Tibial nerve (tissue), 4 donors: ENCODE data around the gene BCAS1. TPM values are rescaled to one million over a fixed set of nuclear protein-coding genes. Genes with fewer than 3 reads are reported as not detected.

Experiments
- DNase-seq, 2 donors: peaks; one replicate each; pipeline ENCODE4 v3.0.0-alpha.2; 2019; ENCODE audit warnings: low spot score in 2 of 2
- H3K27ac ChIP-seq, 4 donors: fragments of 200-600 bp; sonication (generic) in 3 of 4; one replicate each; pipeline ENCODE4 v1.5.1; 2017 to 2019; ENCODE audit warnings: mild to moderate bottlenecking in 1 of 4
- H3K27me3 ChIP-seq, 2 donors: fragments of 200-600 bp; sonication (generic) in 1 of 2; one replicate each; pipeline versions ENCODE4 v1.5.1 to v1.6.0; 2017 to 2019
- H3K36me3 ChIP-seq, 3 donors: fragments of 200-600 bp; sonication (generic); one replicate each; pipeline ENCODE4 v1.5.1; 2018 to 2019
- H3K4me1 ChIP-seq, 4 donors: fragments of 200-600 bp; sonication (generic) in 3 of 4; one replicate each; pipeline ENCODE4 v1.5.1; 2017 to 2019
- H3K4me3 ChIP-seq, 4 donors: fragments of 200-600 bp; sonication (generic) in 3 of 4; one replicate each; pipeline ENCODE4 v1.5.1; 2017 to 2019; ENCODE audit warnings: mild to moderate bottlenecking in 1 of 4, moderate library complexity in 1 of 4
- H3K9me3 ChIP-seq, 4 donors: fragments of 200-600 bp; sonication (generic) in 3 of 4; one replicate each; pipeline ENCODE4 v1.5.1; 2017 to 2019
- CTCF ChIP-seq, 5 experiments: fragments of 200-600 bp in 3 of 5; fragments of 450-650 bp in 2 of 5; sonication (generic) in 3 of 5; IDR thresholded peaks; one replicate each; pipeline ENCODE4 v1.5.1; 2016 to 2019; ENCODE audit warnings: antibody characterized with exemption in 5 of 5, mild to moderate bottlenecking in 3 of 5, moderate library complexity in 2 of 5
- EP300 ChIP-seq, 2 donors: sonication (generic); formaldehyde crosslinking; IDR thresholded peaks; one replicate each; pipeline ENCODE4 v1.6.1; 2017; ENCODE audit warnings: antibody characterized with exemption in 2 of 2, mild to moderate bottlenecking in 1 of 2
- POLR2A ChIP-seq, 2 donors: fragments of 450-650 bp; IDR thresholded peaks; one replicate each; pipeline ENCODE4 v1.6.1; 2017; ENCODE audit warnings: antibody characterized with exemption in 2 of 2, mild to moderate bottlenecking in 2 of 2, moderate library complexity in 2 of 2
- WGBS, 2 donors: methylation state at CpG; one replicate each; pipeline ENCODE4 v1.1.5; 2018; 5-methylcytosine and 5-hydroxymethylcytosine counted together
- total RNA-seq, 4 donors: library from RNA; depleted of rRNA; stranded (reverse); fragments of >200 nt; gene quantifications; one replicate each; pipeline ENCODE4 v1.1.0, GENCODE V29; 2016

The BCAS1 gene
- total RNA-seq, 4 donors from 2014 or later: 34.8 to 59.6 (median 47.1) TPM

GRCh38 chr20:53911301-53911700 lies 159.1 kb downstream of the BCAS1 start:
- H3K4me3 ChIP-seq: no peak overlapping the region
- peaks cover 0 to 20% (median 15%) of the 10 kb centered on the region in 4 donors for H3K4me1 ChIP-seq
- 84 to 92% methylated on average over 6 of the region's 6 CpGs for WGBS, 2 donors
- TF ChIP-seq EP300 (IDR thresholded peaks at IDR 0.05) (no peak), CTCF (IDR thresholded peaks at IDR 0.05) (no peak), POLR2A (IDR thresholded peaks at IDR 0.05) (no peak)
- no peaks in the 10 kb centered on the region for H3K27me3 ChIP-seq
- H3K27ac ChIP-seq: no peak overlapping the region
- H3K9me3 ChIP-seq: no peaks in the 10 kb centered on the region
- no peaks in the 10 kb centered on the region for H3K36me3 ChIP-seq
- DNase-seq: no peak

- Histone ChIP-seq H3K27ac (no peak overlapping the region), H3K36me3 (no peaks in the 10 kb centered on the region), H3K9me3 (no peaks in the 10 kb centered on the region), H3K27me3 (no peaks in the 10 kb centered on the region), H3K4me3 (no peak overlapping the region), H3K4me1 (peaks cover 0 to 14% (median 12%) of the 10 kb centered on the region in 4 donors)
- TF ChIP-seq EP300 (IDR thresholded peaks at IDR 0.05) (no peak), CTCF (IDR thresholded peaks at IDR 0.05) (no peak), POLR2A (IDR thresholded peaks at IDR 0.05) (no peak)
- DNase-seq: no peak
- 90 to 97% methylated on average over 13 of the region's 13 CpGs for WGBS, 2 donors
These were observed 159.9 kb downstream of the BCAS1 start for GRCh38 chr20:53910351-53911002.

DNA sequence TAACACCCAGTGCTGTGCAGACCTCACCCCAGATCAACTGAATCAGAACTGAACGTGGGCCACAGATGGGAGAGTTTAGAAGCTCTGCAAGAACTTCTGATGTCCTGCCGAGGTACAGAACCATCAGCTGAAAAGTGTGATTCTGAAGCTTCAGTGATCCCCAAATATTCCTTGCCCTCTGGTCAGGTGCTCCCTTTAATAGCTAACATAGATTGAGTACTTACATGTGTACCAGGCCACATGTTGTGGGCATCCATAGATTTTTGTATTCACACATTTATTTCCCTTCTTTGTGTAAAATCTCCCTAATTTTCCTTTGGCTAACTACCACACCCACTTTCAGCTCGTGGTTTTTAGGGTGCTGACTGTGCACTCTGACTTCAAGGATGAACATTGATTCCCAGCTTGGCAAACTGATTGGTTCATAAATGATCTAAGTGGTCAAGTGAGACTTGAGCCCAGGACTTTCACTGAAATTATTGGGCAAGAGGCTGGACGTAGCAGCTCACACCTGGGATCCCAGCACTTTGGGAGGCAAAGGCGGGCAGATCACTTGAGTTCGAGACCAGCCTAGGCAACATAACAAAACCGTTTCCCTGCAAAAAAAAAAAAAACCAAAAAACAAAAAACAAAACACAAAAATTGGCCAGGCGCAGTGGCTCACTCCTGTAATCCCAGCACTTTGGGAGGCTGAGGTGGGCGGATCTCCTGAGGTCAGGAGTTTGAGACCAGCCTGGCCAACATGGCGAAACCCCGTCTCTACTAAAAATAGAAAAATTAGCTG lies 162.2 kb downstream of the BCAS1 start:
- Histone ChIP-seq H3K4me1 (no peaks in the 10 kb centered on the region), H3K4me3 (no peak overlapping the region), H3K36me3 (no peaks in the 10 kb centered on the region), H3K27ac (no peak overlapping the region), H3K27me3 (no peaks in the 10 kb centered on the region), H3K9me3 (no peaks in the 10 kb centered on the region)
- DNase-seq: no peak
- TF ChIP-seq EP300 (IDR thresholded peaks at IDR 0.05) (no peak), POLR2A (IDR thresholded peaks at IDR 0.05) (no peak), CTCF (IDR thresholded peaks at IDR 0.05) (no peak)
- 82 to 83% methylated on average over 11 of the region's 11 CpGs for WGBS, 2 donors

- 94 to 95% methylated on average over 5 of the region's 5 CpGs for WGBS, 2 donors
- no peak for DNase-seq
These were observed 164.6 kb downstream of the BCAS1 start for GRCh38 chr20:53905820-53906191.

More at GRCh38 chr20:53905820-53906191, 164.6 kb downstream of the BCAS1 start:
- Histone ChIP-seq H3K4me1 (peaks cover 0 to 15% (median 4%) of the 10 kb centered on the region in 4 donors), H3K9me3 (no peaks in the 10 kb centered on the region), H3K4me3 (no peak overlapping the region), H3K36me3 (no peaks in the 10 kb centered on the region), H3K27me3 (no peaks in the 10 kb centered on the region), H3K27ac (no peak overlapping the region)
- TF ChIP-seq EP300 (IDR thresholded peaks at IDR 0.05) (no peak), POLR2A (IDR thresholded peaks at IDR 0.05) (no peak), CTCF (IDR thresholded peaks at IDR 0.05) (no peak)
